Measurements from ENCODE around the gene ASXL2.

GRCh38 chr2:25784404-25784803, 93.9 kb downstream of the ASXL2 start:
- TF ChIP-seq, protein P1, sequence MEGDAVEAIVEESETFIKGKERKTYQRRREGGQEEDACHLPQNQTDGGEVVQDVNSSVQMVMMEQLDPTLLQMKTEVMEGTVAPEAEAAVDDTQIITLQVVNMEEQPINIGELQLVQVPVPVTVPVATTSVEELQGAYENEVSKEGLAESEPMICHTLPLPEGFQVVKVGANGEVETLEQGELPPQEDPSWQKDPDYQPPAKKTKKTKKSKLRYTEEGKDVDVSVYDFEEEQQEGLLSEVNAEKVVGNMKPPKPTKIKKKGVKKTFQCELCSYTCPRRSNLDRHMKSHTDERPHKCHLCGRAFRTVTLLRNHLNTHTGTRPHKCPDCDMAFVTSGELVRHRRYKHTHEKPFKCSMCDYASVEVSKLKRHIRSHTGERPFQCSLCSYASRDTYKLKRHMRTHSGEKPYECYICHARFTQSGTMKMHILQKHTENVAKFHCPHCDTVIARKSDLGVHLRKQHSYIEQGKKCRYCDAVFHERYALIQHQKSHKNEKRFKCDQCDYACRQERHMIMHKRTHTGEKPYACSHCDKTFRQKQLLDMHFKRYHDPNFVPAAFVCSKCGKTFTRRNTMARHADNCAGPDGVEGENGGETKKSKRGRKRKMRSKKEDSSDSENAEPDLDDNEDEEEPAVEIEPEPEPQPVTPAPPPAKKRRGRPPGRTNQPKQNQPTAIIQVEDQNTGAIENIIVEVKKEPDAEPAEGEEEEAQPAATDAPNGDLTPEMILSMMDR (IDR thresholded peaks at IDR 0.05) = no peak
- TF ChIP-seq POLR2A (IDR thresholded peaks at IDR 0.05) = no peak
